Measurements from ENCODE around the gene FOXK2. TPM values are rescaled to one million over a fixed set of nuclear protein-coding genes. Genes with fewer than 3 reads are reported as not detected.
A peak's percentile ranks its signal among the peaks of the same experiment; 100 is the strongest.

The FOXK2 gene
- total and polyA plus RNA-seq, 5 donors: 19.9 to 69.1 (median 39.0) TPM

DNA sequence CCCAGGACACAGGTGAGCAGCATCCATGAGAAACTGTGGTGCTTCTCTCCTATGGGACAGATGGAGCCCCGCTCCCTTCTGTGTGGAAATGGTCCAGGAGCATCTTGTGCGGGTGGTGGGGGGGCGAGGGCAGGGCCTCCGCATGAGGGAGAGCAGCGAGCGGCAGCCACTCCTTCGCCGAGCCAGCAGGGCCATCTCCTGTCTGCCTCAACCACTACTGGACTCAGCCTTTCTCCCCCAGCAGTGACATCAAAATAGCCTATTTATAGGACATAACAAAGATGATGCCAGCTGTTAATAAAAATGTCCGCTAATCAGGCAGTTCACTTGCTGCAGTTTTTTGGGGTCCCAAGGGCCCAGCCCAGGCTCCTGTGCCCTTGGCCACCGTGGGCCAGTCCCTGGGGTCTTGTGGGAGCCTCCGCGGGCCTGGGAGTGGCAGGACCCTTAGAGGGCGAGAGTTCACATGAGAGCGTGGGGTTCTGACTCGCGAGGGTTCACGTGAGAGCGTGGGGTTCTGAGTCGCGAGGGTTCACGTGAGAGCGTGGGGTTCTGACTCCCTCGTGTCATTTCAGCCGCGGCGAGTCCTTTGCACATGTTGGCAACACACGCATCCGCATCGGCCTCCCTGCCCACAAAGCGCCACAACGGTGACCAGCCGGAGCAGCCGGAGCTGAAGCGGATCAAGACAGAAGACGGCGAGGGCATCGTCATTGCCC is 81.4 kb downstream of the FOXK2 start:
- Histone ChIP-seq H3K27me3 (ENCODE audit: control insufficient read depth, insufficient read depth) (no peaks in the 10 kb centered on the region), H3K27ac (ENCODE audit: low read length) (no peak overlapping the region), H3K4me1 (ENCODE audit: control insufficient read depth, insufficient read depth, low read length) (peaks cover 9% of the 10 kb centered on the region), H3K4me3 (ENCODE audit: low read length) (no peak overlapping the region), H3K9me3 (ENCODE audit: control insufficient read depth, low read length) (no peaks in the 10 kb centered on the region)
- WGBS: 88% methylated on average over 37 of the region's 37 CpGs
- DNase-seq: peak in 2 of 3 donors; percentile 38 to 49
- intact Hi-C loops (cut with DNase I): no loop called here
- peak in 1 of 2 donors; percentile 17 for ATAC-seq

DNA sequence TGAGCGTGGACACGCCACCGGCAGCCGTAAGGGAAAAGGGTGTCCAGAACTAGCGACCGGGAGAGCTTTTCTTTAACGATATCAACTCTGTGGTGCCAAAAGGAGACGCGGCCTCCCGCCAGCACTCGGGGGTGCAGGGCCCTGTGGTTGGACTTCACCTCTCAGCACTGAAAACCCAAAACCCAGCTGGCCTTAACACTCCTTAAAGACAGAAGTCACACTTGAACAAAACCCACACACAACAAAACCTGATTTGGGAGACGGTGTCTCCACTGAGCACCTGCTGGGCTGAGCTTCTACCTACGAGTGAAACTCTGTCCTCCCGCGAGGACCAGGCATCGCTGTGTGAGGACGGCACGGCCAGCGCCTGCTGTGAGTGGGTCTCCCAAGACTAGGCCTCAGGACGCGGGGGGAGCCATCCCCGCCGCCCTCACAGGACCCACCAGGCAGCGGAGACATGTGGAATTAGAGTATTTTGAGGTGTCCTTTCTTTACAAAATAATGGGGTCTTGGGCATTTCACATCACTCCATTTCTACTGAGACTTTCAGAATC is 82.0 kb downstream of the FOXK2 start:
- intact Hi-C loops (cut with DNase I): no loop called here
- ATAC-seq (no peak), DNase-seq (peak in 2 of 3 donors; percentile 35 to 50)
- no peak overlapping the region for H3K4me3 ChIP-seq (ENCODE audit: low read length)
- H3K27ac ChIP-seq (ENCODE audit: low read length): no peak overlapping the region
- no peaks in the 10 kb centered on the region for H3K27me3 ChIP-seq (ENCODE audit: control insufficient read depth, insufficient read depth)
- H3K9me3 ChIP-seq (ENCODE audit: control insufficient read depth, low read length): no peaks in the 10 kb centered on the region
- 92% methylated on average over 24 of the region's 24 CpGs for WGBS
- H3K4me1 ChIP-seq (ENCODE audit: control insufficient read depth, insufficient read depth, low read length): peaks cover 9% of the 10 kb centered on the region

DNA sequence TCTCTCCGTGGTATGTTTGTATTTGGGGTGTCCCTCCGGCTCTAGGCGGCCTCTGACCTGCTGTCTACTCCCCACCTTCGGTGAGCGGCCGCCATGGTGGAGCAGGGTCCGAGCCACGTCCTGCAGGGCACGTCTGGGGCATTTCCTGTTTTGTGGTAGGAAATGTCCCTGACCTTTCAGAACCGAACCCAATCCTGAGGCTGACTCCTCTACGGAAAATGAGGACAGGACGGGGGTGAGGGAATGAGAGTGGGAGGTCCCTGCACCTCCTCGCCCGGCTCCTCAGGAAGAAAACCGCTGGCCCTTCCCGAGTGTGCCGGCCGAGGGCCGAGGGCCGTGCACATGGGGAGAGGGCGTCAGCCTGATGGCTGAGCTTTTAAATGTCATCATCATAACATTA is 83.0 kb downstream of the FOXK2 start:
- DNase-seq (peak in 1 of 3 donors; percentile 38), ATAC-seq (peak in 1 of 2 donors; percentile 8)
- Histone ChIP-seq H3K4me3 (ENCODE audit: low read length) (no peak overlapping the region), H3K27me3 (ENCODE audit: control insufficient read depth, insufficient read depth) (no peaks in the 10 kb centered on the region), H3K9me3 (ENCODE audit: control insufficient read depth, low read length) (no peaks in the 10 kb centered on the region), H3K27ac (ENCODE audit: low read length) (peak overlapping the region; percentile 23), H3K4me1 (ENCODE audit: control insufficient read depth, insufficient read depth, low read length) (peaks cover 9% of the 10 kb centered on the region)
- intact Hi-C loops (cut with DNase I): no loop called here
- 71% methylated on average over 21 of the region's 21 CpGs for WGBS

DNA sequence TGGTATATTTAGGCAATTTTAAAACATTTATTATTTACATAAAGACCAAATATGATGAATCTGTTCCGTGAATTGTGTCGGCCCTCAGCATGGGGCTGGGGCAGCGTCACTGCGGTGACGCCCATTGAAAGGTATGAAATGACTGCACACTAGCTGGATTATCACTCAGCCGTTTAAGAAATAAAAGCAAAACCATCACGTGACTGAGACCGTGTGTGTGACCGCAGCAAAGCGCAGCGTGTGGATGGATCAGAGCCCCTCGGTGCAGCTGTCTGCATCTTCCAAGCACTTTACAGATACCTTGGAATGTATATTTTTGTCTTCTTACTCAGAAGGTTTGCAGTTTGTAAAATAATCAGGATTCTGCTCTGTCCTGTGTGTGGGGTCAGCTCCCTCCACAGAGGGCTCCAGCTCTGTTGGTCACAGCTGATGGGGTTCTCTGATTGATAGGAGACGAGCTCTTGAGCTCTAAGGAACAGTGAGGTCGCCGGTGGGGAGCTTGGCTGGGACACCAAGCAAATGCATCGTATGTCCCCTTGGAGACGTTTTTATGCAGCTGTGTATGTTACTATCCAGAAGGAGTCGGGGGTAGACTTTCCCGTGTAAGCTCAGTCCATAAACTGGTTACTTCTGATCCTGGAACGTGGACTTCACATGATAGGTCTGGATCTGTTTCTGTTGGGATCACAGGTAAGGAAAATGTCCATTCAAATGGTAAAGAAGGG is 83.6 kb downstream of the FOXK2 start:
- H3K4me3 ChIP-seq (ENCODE audit: low read length): no peak overlapping the region
- no peak for ATAC-seq
- no peak overlapping the region for H3K27ac ChIP-seq (ENCODE audit: low read length)
- H3K9me3 ChIP-seq (ENCODE audit: control insufficient read depth, low read length): no peaks in the 10 kb centered on the region
- DNase-seq: no peak
- no peaks in the 10 kb centered on the region for H3K27me3 ChIP-seq (ENCODE audit: control insufficient read depth, insufficient read depth)
- intact Hi-C loops (cut with DNase I): no loop called here
- peaks cover 9% of the 10 kb centered on the region for H3K4me1 ChIP-seq (ENCODE audit: control insufficient read depth, insufficient read depth, low read length)
- WGBS: 82% methylated on average over 20 of the region's 20 CpGs

DNA sequence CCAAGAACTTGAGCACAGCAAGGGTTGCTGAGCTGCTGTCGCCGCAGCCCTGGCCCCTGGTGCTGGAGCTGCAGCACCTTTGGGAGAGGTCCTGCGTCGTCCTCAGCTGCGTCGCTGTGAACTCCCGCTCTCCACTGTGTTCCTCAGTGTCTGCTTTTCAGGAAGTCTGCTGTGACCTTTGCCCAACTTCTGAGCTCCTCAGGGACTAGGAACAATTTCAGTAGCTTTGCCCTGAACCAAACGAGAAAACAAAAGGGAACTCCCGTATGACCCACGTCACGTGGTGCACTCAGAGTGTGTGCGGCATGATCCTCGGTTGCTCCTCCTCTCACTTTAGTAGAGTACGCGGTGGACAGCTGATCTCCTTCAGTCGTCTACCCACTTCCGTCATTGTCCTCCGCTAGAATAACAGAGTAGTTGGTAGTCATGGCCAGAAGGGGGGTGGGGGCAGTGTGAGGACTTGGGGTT is 84.5 kb downstream of the FOXK2 start:
- H3K4me3 ChIP-seq (ENCODE audit: low read length): no peak overlapping the region
- ATAC-seq (peak; percentile 80), DNase-seq (peak; percentile 66 to 83 (median 77))
- 56% methylated on average over 18 of the region's 18 CpGs for WGBS
- no peaks in the 10 kb centered on the region for H3K27me3 ChIP-seq (ENCODE audit: control insufficient read depth, insufficient read depth)
- H3K27ac ChIP-seq (ENCODE audit: low read length): peak overlapping the region; percentile 19
- H3K4me1 ChIP-seq (ENCODE audit: control insufficient read depth, insufficient read depth, low read length): peaks cover 9% of the 10 kb centered on the region
- H3K9me3 ChIP-seq (ENCODE audit: control insufficient read depth, low read length): no peaks in the 10 kb centered on the region
- intact Hi-C loops (cut with DNase I): no loop called here

DNA sequence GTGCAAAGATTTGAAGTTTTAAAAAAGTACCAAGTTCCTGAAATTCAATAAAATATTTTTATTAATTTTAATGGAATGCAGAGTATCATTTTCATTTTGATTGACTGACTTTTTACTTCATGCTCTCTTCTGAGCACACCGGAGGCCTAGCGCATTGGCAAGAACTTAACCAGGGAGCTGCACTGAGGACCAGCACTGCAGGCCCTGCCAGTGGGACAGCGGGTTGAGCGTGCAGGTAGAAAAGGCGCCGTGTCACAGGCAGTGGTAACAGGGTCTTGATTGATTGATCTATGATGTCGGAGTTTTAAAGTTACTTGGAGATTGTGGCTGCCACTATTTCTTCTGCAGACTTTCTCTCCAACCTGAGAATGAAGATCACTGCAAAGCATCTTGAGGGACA is 85.0 kb downstream of the FOXK2 start:
- Histone ChIP-seq H3K4me3 (ENCODE audit: low read length) (no peak overlapping the region), H3K9me3 (ENCODE audit: control insufficient read depth, low read length) (no peaks in the 10 kb centered on the region), H3K4me1 (ENCODE audit: control insufficient read depth, insufficient read depth, low read length) (peaks cover 9% of the 10 kb centered on the region), H3K27ac (ENCODE audit: low read length) (no peak overlapping the region), H3K27me3 (ENCODE audit: control insufficient read depth, insufficient read depth) (no peaks in the 10 kb centered on the region)
- 95% methylated on average over 7 of the region's 7 CpGs for WGBS
- DNase-seq: peak in 1 of 3 donors; percentile 27
- intact Hi-C loops (cut with DNase I): no loop called here
- ATAC-seq: no peak

DNA sequence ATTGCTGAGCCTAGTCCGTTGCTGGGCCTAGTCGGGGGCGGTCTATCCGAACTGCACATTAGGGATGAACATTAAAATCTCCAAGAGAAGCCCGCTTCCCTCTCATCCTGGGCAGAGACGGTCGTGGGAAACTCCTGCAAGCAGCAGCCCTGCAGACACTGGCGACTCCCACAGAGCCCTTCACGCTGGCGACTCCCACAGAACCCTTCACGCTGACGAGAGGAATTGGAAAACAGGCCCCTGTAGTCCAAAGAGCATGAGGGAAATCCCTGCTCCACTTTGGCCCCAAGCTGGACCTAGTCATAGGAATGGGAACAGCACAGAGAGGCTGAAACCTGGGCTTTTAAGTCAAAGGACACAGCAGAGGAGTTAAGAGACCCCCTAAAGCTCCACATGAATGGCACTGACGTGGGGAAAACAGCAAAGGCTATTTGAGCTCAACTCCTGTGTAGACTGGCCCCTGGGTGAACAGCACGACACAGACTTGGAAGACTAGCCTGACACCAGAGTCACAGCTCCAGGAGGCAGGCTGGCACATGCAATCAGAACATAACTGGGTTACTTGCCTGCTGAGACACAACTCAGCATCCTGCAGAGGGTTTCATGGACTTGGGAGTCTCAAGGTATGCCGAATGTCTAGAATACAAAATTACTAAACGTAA is 86.5 kb downstream of the FOXK2 start:
- WGBS: 79% methylated on average over 16 of the region's 16 CpGs
- Histone ChIP-seq H3K9me3 (ENCODE audit: control insufficient read depth, low read length) (no peaks in the 10 kb centered on the region), H3K4me1 (ENCODE audit: control insufficient read depth, insufficient read depth, low read length) (peaks cover 5% of the 10 kb centered on the region), H3K27me3 (ENCODE audit: control insufficient read depth, insufficient read depth) (no peaks in the 10 kb centered on the region), H3K27ac (ENCODE audit: low read length) (no peak overlapping the region), H3K4me3 (ENCODE audit: low read length) (no peak overlapping the region)
- DNase-seq (peak in 2 of 3 donors; percentile 30 to 41), ATAC-seq (no peak)
- intact Hi-C loops (cut with DNase I): no loop called here

DNA sequence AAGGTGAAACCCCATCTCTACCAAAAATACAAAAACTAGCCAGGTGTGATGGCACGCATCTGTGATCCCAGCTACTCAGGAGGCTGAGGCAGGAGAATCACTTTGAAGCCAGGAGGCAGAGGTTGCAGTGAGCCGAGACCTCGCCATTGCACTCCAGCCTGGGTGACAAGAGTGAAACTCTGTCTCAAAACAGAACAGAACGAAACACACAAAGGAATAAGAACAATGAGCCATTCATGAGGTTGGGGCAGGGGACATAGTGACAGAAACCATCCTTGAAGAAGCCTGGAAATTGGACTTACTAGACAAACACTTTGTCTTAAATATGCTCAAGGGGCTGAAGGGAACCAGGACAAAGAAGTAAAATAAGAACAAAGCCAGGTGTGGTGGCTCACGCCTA is 89.3 kb downstream of the FOXK2 start:
- no peaks in the 10 kb centered on the region for H3K27me3 ChIP-seq (ENCODE audit: control insufficient read depth, insufficient read depth)
- 70% methylated on average over 5 of the region's 5 CpGs for WGBS
- no peak overlapping the region for H3K4me3 ChIP-seq (ENCODE audit: low read length)
- intact Hi-C loops (cut with DNase I): no loop called here
- ATAC-seq (no peak), DNase-seq (no peak)
- H3K27ac ChIP-seq (ENCODE audit: low read length): no peak overlapping the region
- no peaks in the 10 kb centered on the region for H3K4me1 ChIP-seq (ENCODE audit: control insufficient read depth, insufficient read depth, low read length)
- H3K9me3 ChIP-seq (ENCODE audit: control insufficient read depth, low read length): no peaks in the 10 kb centered on the region

DNA sequence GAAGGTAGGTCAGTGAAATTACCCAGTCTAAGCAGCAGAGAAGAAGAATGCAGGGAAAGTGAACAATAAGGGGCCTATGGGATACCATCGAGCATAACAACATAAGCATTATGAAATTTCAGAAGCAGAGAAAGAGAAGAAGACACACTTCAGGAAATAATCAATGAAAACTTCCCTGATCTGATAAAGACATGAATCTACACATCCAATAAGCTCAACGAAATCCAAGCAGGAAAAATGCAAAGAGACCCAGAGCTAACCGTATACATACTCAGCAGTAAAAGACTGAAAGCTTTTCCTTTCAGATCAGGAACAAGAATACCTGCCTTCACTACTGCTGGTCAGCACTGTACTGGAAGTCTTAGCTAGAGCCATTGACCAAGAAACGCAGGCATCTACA is 90.1 kb downstream of the FOXK2 start:
- no peaks in the 10 kb centered on the region for H3K27me3 ChIP-seq (ENCODE audit: control insufficient read depth, insufficient read depth)
- no peak overlapping the region for H3K27ac ChIP-seq (ENCODE audit: low read length)
- ATAC-seq: no peak
- WGBS: 91% methylated on average over 4 of the region's 4 CpGs
- DNase-seq: no peak
- no peaks in the 10 kb centered on the region for H3K9me3 ChIP-seq (ENCODE audit: control insufficient read depth, low read length)
- intact Hi-C loops (cut with DNase I): no loop called here
- H3K4me1 ChIP-seq (ENCODE audit: control insufficient read depth, insufficient read depth, low read length): no peaks in the 10 kb centered on the region
- no peak overlapping the region for H3K4me3 ChIP-seq (ENCODE audit: low read length)

DNA sequence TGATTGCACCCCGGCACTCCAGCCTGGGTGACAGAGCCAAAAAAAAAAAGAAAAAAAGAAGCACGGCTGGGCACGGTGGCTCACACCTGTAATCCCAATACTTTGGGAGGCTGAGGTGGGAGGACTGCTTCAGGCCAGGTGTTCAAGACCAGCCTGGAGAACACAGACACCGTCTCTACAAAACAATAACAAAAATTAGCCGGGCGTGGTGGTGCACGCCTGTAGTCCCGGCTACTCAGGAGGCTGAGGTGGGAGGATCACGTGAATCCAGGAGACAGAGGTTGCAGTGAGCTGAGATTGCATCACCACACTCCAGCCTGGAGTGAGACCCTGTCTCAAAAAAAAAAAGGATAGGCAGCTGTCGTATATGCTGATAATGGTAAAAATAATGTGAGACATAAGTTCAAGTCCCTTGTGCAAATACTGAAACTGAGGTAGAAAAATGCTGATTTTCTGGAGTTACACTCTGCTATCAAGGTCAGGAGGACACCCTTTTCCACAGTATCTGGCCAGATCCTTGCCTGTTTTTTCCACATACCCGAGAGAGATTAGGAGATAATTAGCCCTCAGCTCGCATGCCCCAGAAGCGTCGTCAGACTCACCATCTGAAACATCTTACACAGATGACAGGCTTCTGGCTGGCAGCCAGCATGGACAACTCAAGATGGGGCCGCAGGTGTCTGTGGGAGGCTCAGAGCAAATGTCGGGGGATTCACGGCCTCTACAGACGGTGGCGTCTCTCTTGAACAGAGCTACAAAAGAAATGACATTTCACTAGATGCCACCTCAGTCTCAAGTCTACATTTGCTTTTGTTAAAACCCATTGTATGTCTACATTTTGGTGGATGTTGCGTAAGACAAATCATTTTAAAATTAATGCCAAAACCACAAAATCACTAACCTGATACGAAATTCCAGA is 91.9 kb downstream of the FOXK2 start:
- intact Hi-C loops (cut with DNase I): no loop called here
- Histone ChIP-seq H3K9me3 (ENCODE audit: control insufficient read depth, low read length) (no peaks in the 10 kb centered on the region), H3K27me3 (ENCODE audit: control insufficient read depth, insufficient read depth) (no peaks in the 10 kb centered on the region), H3K4me1 (ENCODE audit: control insufficient read depth, insufficient read depth, low read length) (no peaks in the 10 kb centered on the region), H3K4me3 (ENCODE audit: low read length) (no peak overlapping the region), H3K27ac (ENCODE audit: low read length) (no peak overlapping the region)
- WGBS: 64% methylated on average over 21 of the region's 21 CpGs
- DNase-seq (peak; percentile 45 to 81 (median 70)), ATAC-seq (no peak)
